ENCODE results near the gene SLC12A7.

SLC12A7 gene

DNA sequence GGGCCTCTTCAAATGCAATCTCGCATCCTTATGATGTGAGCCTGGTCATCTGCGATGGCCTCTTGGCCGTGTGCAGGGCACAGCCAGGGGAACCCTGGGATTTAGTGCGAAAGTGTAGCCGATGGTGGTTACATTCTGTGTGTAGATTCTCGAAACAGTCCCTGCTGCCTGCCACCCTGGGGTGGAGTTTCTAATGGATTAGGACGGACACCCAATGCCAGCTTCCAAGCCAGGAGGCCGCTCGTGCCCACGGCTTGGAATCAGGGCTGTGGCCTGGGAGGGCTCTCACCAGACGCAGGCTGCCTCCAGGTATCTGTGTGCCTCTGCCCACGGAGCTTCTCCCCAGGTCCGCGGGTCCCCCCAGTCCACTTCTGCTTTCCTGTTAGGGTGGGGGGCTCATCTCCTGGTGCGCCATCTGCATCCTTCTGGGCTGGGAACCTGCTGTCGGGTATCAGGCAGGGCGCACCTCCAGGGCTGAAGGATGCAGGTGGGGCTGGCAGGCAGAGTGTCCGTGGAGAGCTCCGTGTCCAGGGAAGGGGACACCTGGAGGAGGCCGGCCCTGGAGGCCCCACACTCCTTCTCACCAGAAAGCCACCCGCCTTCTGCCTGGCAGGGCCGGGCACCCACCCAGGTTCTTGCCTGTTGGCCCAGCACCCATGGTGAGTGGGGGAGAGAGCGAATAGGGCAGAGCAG is 3.4 kb upstream of the SLC12A7 start:
- H3K27me3 ChIP-seq (ENCODE audit: control insufficient read depth, insufficient read depth, low read length) = no peaks in the 10 kb centered on the region
- H3K36me3 ChIP-seq (ENCODE audit: control insufficient read depth, insufficient read depth, low read length) = no peaks in the 10 kb centered on the region
- H3K4me1 ChIP-seq (ENCODE audit: control insufficient read depth, insufficient read depth, low read length) = peaks cover 15% of the 10 kb centered on the region; the same call in 1 of the 2 replicates
- no peaks in the 10 kb centered on the region for H3K9me3 ChIP-seq (ENCODE audit: control insufficient read depth, insufficient read depth, low read length)
- H3K9ac ChIP-seq (ENCODE audit: low read depth, low read length) = no peak overlapping the region
- no peak overlapping the region for H3K4me3 ChIP-seq (ENCODE audit: low read depth, low read length)
- no peak overlapping the region for H3K27ac ChIP-seq (ENCODE audit: low read depth, low read length)

DNA sequence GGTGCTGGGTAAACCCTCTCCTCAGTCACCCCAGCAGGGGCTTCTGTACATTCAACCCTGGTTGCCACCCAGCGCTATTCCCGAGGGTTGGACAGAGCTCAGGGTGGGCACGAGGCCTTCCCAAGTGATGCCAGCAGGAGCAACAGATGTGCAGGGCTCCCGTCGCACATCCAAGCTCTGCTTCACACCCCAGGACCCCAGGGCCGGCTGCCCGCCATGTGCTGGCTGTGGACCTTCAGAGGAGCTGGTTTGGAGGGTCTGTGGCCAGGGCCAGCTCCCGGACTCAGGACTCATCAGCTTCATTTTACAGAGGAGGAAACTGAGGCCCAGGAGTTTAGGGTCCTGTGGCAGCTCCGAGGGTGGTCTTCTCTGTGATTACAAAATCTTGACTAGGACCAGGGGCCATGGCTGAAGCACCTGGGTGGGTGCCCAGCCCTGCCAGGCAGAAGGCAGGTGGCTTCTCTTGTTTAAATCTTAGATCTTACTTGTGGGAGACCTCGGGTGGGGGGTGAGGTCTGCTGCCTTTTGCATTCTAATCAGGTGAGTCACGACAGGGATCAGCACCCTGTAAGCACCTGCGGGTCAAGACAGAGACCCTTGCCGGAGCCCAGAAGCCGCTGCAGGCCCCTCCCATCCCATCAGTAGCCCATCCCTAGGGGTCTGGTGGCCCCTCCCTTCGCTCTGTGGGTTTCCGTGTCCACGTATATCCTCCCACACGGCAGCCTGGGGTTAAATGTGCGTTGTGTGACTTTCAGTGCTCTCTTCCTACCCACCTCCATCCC is 2.1 kb upstream of the SLC12A7 start:
- H3K4me1 ChIP-seq (ENCODE audit: control insufficient read depth, insufficient read depth, low read length) = peaks cover 12% of the 10 kb centered on the region; the same call in 1 of the 2 replicates
- H3K27ac ChIP-seq (ENCODE audit: low read depth, low read length) = no peak overlapping the region
- H3K9me3 ChIP-seq (ENCODE audit: control insufficient read depth, insufficient read depth, low read length) = no peaks in the 10 kb centered on the region
- no peak overlapping the region for H3K4me3 ChIP-seq (ENCODE audit: low read depth, low read length)
- no peak overlapping the region for H3K9ac ChIP-seq (ENCODE audit: low read depth, low read length)
- no peaks in the 10 kb centered on the region for H3K36me3 ChIP-seq (ENCODE audit: control insufficient read depth, insufficient read depth, low read length)
- no peaks in the 10 kb centered on the region for H3K27me3 ChIP-seq (ENCODE audit: control insufficient read depth, insufficient read depth, low read length)

DNA sequence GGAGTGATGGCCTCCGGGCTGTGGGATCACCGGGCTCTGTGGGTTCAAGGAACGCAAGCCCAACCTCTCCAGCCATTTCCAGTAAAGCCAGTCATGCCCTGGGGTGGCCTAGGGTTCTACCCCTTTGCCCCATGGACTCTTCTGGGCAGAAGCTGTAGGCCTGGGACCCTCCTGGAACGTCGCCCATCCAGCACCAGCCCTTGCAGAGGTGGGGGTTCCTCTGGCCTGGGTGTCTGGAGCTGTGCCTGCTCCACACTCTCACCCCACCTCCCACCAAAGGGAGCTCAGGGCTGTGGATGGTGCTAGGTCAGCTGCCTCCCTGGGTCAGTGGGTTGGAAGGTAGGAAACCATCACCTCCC is 1.4 kb upstream of the SLC12A7 start:
- Histone ChIP-seq H3K36me3 (ENCODE audit: control insufficient read depth, insufficient read depth, low read length) (no peaks in the 10 kb centered on the region), H3K27me3 (ENCODE audit: control insufficient read depth, insufficient read depth, low read length) (no peaks in the 10 kb centered on the region), H3K4me1 (ENCODE audit: control insufficient read depth, insufficient read depth, low read length) (peaks cover 6% of the 10 kb centered on the region; the same call in 1 of the 2 replicates), H3K4me3 (ENCODE audit: low read depth, low read length) (no peak overlapping the region), H3K27ac (ENCODE audit: low read depth, low read length) (no peak overlapping the region), H3K9me3 (ENCODE audit: control insufficient read depth, insufficient read depth, low read length) (no peaks in the 10 kb centered on the region), H3K9ac (ENCODE audit: low read depth, low read length) (no peak overlapping the region)

GRCh38 chr5:1112596-1113331 is 901 bp upstream of the SLC12A7 start:
- no peak overlapping the region for H3K27ac ChIP-seq (ENCODE audit: low read depth, low read length)
- no peaks in the 10 kb centered on the region for H3K9me3 ChIP-seq (ENCODE audit: control insufficient read depth, insufficient read depth, low read length)
- no peaks in the 10 kb centered on the region for H3K36me3 ChIP-seq (ENCODE audit: control insufficient read depth, insufficient read depth, low read length)
- peaks cover 11% of the 10 kb centered on the region; the same call in 1 of the 2 replicates for H3K4me1 ChIP-seq (ENCODE audit: control insufficient read depth, insufficient read depth, low read length)
- H3K4me3 ChIP-seq (ENCODE audit: low read depth, low read length) = no peak overlapping the region
- no peaks in the 10 kb centered on the region for H3K27me3 ChIP-seq (ENCODE audit: control insufficient read depth, insufficient read depth, low read length)
- H3K9ac ChIP-seq (ENCODE audit: low read depth, low read length) = no peak overlapping the region

GRCh38 chr5:1111241-1111726 is 579 bp downstream of the SLC12A7 start:
- H3K36me3 ChIP-seq (ENCODE audit: control insufficient read depth, insufficient read depth, low read length) = no peaks in the 10 kb centered on the region
- no peaks in the 10 kb centered on the region for H3K27me3 ChIP-seq (ENCODE audit: control insufficient read depth, insufficient read depth, low read length)
- H3K4me1 ChIP-seq (ENCODE audit: control insufficient read depth, insufficient read depth, low read length) = peaks cover 23% of the 10 kb centered on the region; the same call in 1 of the 2 replicates
- peak overlapping the region; percentile 50; the same call in 1 of the 2 replicates for H3K9ac ChIP-seq (ENCODE audit: low read depth, low read length)
- no peaks in the 10 kb centered on the region for H3K9me3 ChIP-seq (ENCODE audit: control insufficient read depth, insufficient read depth, low read length)
- H3K27ac ChIP-seq (ENCODE audit: low read depth, low read length) = no peak overlapping the region
- H3K4me3 ChIP-seq (ENCODE audit: low read depth, low read length) = peak overlapping the region; percentile 82

GRCh38 chr5:1110307-1111240 is 1.3 kb downstream of the SLC12A7 start:
- Histone ChIP-seq H3K4me1 (ENCODE audit: control insufficient read depth, insufficient read depth, low read length) (peaks cover 24% of the 10 kb centered on the region; the same call in 1 of the 2 replicates), H3K4me3 (ENCODE audit: low read depth, low read length) (peak overlapping the region; percentile 82), H3K9me3 (ENCODE audit: control insufficient read depth, insufficient read depth, low read length) (no peaks in the 10 kb centered on the region), H3K27me3 (ENCODE audit: control insufficient read depth, insufficient read depth, low read length) (no peaks in the 10 kb centered on the region), H3K9ac (ENCODE audit: low read depth, low read length) (no peak overlapping the region), H3K36me3 (ENCODE audit: control insufficient read depth, insufficient read depth, low read length) (no peaks in the 10 kb centered on the region), H3K27ac (ENCODE audit: low read depth, low read length) (no peak overlapping the region)

- no peaks in the 10 kb centered on the region for H3K27me3 ChIP-seq (ENCODE audit: control insufficient read depth, insufficient read depth, low read length)
- no peaks in the 10 kb centered on the region for H3K9me3 ChIP-seq (ENCODE audit: control insufficient read depth, insufficient read depth, low read length)
- H3K9ac ChIP-seq (ENCODE audit: low read depth, low read length) = no peak overlapping the region
- peaks cover 28% of the 10 kb centered on the region for H3K4me1 ChIP-seq (ENCODE audit: control insufficient read depth, insufficient read depth, low read length)
- H3K36me3 ChIP-seq (ENCODE audit: control insufficient read depth, insufficient read depth, low read length) = no peaks in the 10 kb centered on the region
- no peak overlapping the region for H3K27ac ChIP-seq (ENCODE audit: low read depth, low read length)
- no peak overlapping the region for H3K4me3 ChIP-seq (ENCODE audit: low read depth, low read length)
Measured at GRCh38 chr5:1109542-1110306, 2.1 kb downstream of the SLC12A7 start.

GRCh38 chr5:1108865-1109174 is 3.0 kb downstream of the SLC12A7 start:
- Histone ChIP-seq H3K4me3 (ENCODE audit: low read depth, low read length) (no peak overlapping the region), H3K36me3 (ENCODE audit: control insufficient read depth, insufficient read depth, low read length) (no peaks in the 10 kb centered on the region), H3K27ac (ENCODE audit: low read depth, low read length) (no peak overlapping the region), H3K27me3 (ENCODE audit: control insufficient read depth, insufficient read depth, low read length) (no peaks in the 10 kb centered on the region), H3K9me3 (ENCODE audit: control insufficient read depth, insufficient read depth, low read length) (no peaks in the 10 kb centered on the region), H3K9ac (ENCODE audit: low read depth, low read length) (no peak overlapping the region), H3K4me1 (ENCODE audit: control insufficient read depth, insufficient read depth, low read length) (peaks cover 32% of the 10 kb centered on the region)

GRCh38 chr5:1108023-1108864 is 3.6 kb downstream of the SLC12A7 start:
- no peak overlapping the region for H3K27ac ChIP-seq (ENCODE audit: low read depth, low read length)
- no peaks in the 10 kb centered on the region for H3K27me3 ChIP-seq (ENCODE audit: control insufficient read depth, insufficient read depth, low read length)
- H3K4me1 ChIP-seq (ENCODE audit: control insufficient read depth, insufficient read depth, low read length) = peaks cover 32% of the 10 kb centered on the region
- H3K9me3 ChIP-seq (ENCODE audit: control insufficient read depth, insufficient read depth, low read length) = no peaks in the 10 kb centered on the region
- H3K36me3 ChIP-seq (ENCODE audit: control insufficient read depth, insufficient read depth, low read length) = no peaks in the 10 kb centered on the region
- H3K4me3 ChIP-seq (ENCODE audit: low read depth, low read length) = no peak overlapping the region
- H3K9ac ChIP-seq (ENCODE audit: low read depth, low read length) = no peak overlapping the region

Data from HUES48 (cell line).